Endothelial cell (in vitro differentiated cells): Measurements from ENCODE around the gene ITGA2. TPM values are rescaled to one million over a fixed set of nuclear protein-coding genes. Genes with fewer than 3 reads are reported as not detected.

Experiments used
- DNase-seq: peaks from one replicate; pipeline ENCODE4 v3.0.0; 2021; ENCODE audit warnings: low spot score
- H3K27ac Mint-ChIP-seq: one replicate; pipeline ENCODE4 v1.8.0; 2021; ENCODE audit warnings: mixed read lengths, inconsistent platforms; ENCODE audit not compliant: unreplicated experiment
- H3K27me3 Mint-ChIP-seq: one replicate; pipeline ENCODE4 v1.8.0; 2021; ENCODE audit warnings: mild to moderate bottlenecking, moderate library complexity, mixed read lengths, inconsistent platforms; ENCODE audit not compliant: unreplicated experiment
- H3K36me3 Mint-ChIP-seq: one replicate; pipeline ENCODE4 v1.8.0; 2021; ENCODE audit warnings: mild to moderate bottlenecking, low read depth, mixed read lengths, inconsistent platforms; ENCODE audit not compliant: unreplicated experiment
- H3K4me1 Mint-ChIP-seq: one replicate; pipeline ENCODE4 v1.8.0; 2021; ENCODE audit warnings: mild to moderate bottlenecking, mixed read lengths, inconsistent platforms; ENCODE audit not compliant: unreplicated experiment
- H3K4me3 Mint-ChIP-seq: one replicate; pipeline ENCODE4 v1.8.0; 2021; ENCODE audit warnings: mild to moderate bottlenecking, mixed read lengths, inconsistent platforms; ENCODE audit not compliant: unreplicated experiment
- H3K9me3 Mint-ChIP-seq: one replicate; pipeline ENCODE4 v1.8.0; 2021; ENCODE audit warnings: mixed read lengths, inconsistent platforms; ENCODE audit not compliant: unreplicated experiment
- total RNA-seq: library from RNA; stranded (reverse); fragmentation: NEBNext Ultra II Directional; extraction: Animal tissue kit (Norgen Biotek cat#: 25700); gene quantifications from one replicate; pipeline ENCODE4 v1.2.1, GENCODE V29; 2021; ENCODE audit not compliant: unreplicated experiment
- TF ChIP-seq, protein P1 (sequence below): fragments of 200-600 bp; sonication (generic); IDR thresholded peaks from one replicate; pipeline ENCODE4 v1.5.0; 2021; ENCODE audit warnings: antibody characterized with exemption; ENCODE audit not compliant: unreplicated experiment

ITGA2 gene
- total RNA-seq, 1 donor from 2014 or later, result 15.1 TPM

GRCh38 chr5:52997424-52997823 is 8.3 kb downstream of the ITGA2 start:
- Mint-ChIP-seq H3K36me3 (no peaks in the 10 kb centered on the region), H3K4me1 (peaks cover 8% of the 10 kb centered on the region), H3K27me3 (no peaks in the 10 kb centered on the region), H3K27ac (no peak overlapping the region), H3K4me3 (no peak overlapping the region), H3K9me3 (no peaks in the 10 kb centered on the region)
- no peak for DNase-seq
- TF ChIP-seq, protein P1, sequence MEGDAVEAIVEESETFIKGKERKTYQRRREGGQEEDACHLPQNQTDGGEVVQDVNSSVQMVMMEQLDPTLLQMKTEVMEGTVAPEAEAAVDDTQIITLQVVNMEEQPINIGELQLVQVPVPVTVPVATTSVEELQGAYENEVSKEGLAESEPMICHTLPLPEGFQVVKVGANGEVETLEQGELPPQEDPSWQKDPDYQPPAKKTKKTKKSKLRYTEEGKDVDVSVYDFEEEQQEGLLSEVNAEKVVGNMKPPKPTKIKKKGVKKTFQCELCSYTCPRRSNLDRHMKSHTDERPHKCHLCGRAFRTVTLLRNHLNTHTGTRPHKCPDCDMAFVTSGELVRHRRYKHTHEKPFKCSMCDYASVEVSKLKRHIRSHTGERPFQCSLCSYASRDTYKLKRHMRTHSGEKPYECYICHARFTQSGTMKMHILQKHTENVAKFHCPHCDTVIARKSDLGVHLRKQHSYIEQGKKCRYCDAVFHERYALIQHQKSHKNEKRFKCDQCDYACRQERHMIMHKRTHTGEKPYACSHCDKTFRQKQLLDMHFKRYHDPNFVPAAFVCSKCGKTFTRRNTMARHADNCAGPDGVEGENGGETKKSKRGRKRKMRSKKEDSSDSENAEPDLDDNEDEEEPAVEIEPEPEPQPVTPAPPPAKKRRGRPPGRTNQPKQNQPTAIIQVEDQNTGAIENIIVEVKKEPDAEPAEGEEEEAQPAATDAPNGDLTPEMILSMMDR, result no peak

- no peak for DNase-seq
- Mint-ChIP-seq H3K27me3 (no peaks in the 10 kb centered on the region), H3K4me3 (no peak overlapping the region), H3K36me3 (peaks cover 3% of the 10 kb centered on the region), H3K4me1 (peaks cover 3% of the 10 kb centered on the region), H3K9me3 (no peaks in the 10 kb centered on the region), H3K27ac (no peak overlapping the region)
- TF ChIP-seq, protein P1, result no peak
Observed at GRCh38 chr5:52998552-52999313, 9.6 kb downstream of the ITGA2 start.

DNA sequence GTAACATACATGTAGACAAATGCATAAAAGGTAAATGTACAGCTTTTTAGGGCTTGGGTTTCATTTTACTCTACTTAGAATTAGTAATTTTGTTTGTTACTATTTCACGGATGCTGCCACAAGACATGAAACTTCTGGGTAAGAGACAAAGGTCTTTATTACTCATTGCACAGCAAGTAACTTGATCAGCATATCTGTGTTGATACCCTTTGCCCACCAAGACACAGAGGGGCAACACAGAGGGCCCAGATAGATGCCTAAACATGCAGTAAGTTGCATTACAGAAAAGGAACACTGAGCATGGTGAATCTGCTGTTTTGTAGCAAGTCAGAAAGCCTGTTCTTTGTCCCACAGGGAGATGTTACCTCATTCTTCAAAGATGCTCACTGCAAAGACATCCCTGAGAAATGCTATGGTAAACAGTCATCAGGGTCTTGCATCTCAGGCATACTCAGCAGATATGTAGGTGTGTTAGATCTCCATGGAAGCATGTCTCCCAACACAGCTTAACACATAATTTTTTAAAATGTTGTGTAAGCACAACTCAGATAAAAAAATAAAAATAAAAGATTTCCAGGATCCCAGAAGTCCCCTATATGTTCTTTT is 10.3 kb downstream of the ITGA2 start:
- no peak overlapping the region for H3K27ac Mint-ChIP-seq
- no peaks in the 10 kb centered on the region for H3K9me3 Mint-ChIP-seq
- peaks cover 3% of the 10 kb centered on the region for H3K36me3 Mint-ChIP-seq
- no peaks in the 10 kb centered on the region for H3K27me3 Mint-ChIP-seq
- H3K4me1 Mint-ChIP-seq, result peaks cover 7% of the 10 kb centered on the region
- DNase-seq, result no peak
- no peak overlapping the region for H3K4me3 Mint-ChIP-seq
- TF ChIP-seq, protein P1, result no peak

GRCh38 chr5:53001541-53001940 is 12.4 kb downstream of the ITGA2 start:
- Mint-ChIP-seq H3K27me3 (no peaks in the 10 kb centered on the region), H3K4me3 (no peak overlapping the region), H3K4me1 (peaks cover 11% of the 10 kb centered on the region), H3K27ac (no peak overlapping the region), H3K9me3 (no peaks in the 10 kb centered on the region), H3K36me3 (peaks cover 3% of the 10 kb centered on the region)
- DNase-seq, result no peak
- TF ChIP-seq, protein P1, result no peak

- TF ChIP-seq, protein P1, result no peak
- Mint-ChIP-seq H3K27ac (no peak overlapping the region), H3K27me3 (no peaks in the 10 kb centered on the region), H3K36me3 (peaks cover 3% of the 10 kb centered on the region), H3K4me3 (no peak overlapping the region), H3K9me3 (no peaks in the 10 kb centered on the region), H3K4me1 (peaks cover 11% of the 10 kb centered on the region)
- DNase-seq, result no peak
Observed at GRCh38 chr5:53002491-53002890, 13.3 kb downstream of the ITGA2 start.
